HG03025 (cell line): ENCODE data around the gene CDK15.
"Not testable (repeated sequence)": the region's sequence is repeated elsewhere in the genome, so short reads cannot be mapped to it uniquely, and the experiment has no call there.

Source experiments
- ATAC-seq: cut with Tn5 transposase; IDR thresholded peaks from one replicate; pipeline ENCODE4 v1.9.1; 2021; ENCODE audit warnings: mild to moderate bottlenecking, moderate library complexity; ENCODE audit not compliant: unreplicated experiment, low FRiP score

Gene CDK15

GRCh38 chr2:201824212-201824611 lies 17.9 kb downstream of the CDK15 start:
- ATAC-seq: no peak

GRCh38 chr2:201827621-201828020 lies 21.3 kb downstream of the CDK15 start:
- no peak for ATAC-seq

- no peak for ATAC-seq
Observed at GRCh38 chr2:201828220-201828619, 21.9 kb downstream of the CDK15 start.

GRCh38 chr2:201830666-201831065 lies 24.3 kb downstream of the CDK15 start:
- no peak for ATAC-seq

GRCh38 chr2:201831469-201831868 lies 25.1 kb downstream of the CDK15 start:
- ATAC-seq: no peak

- no peak for ATAC-seq
Observed at GRCh38 chr2:201833781-201834180, 27.4 kb downstream of the CDK15 start.

GRCh38 chr2:201835066-201835465 lies 28.7 kb downstream of the CDK15 start:
- no peak for ATAC-seq

GRCh38 chr2:201837391-201837790 lies 31.1 kb downstream of the CDK15 start:
- no peak for ATAC-seq

- ATAC-seq: no peak
Observed at GRCh38 chr2:201837824-201838431, 31.6 kb downstream of the CDK15 start.

GRCh38 chr2:201839727-201840126 lies 33.4 kb downstream of the CDK15 start:
- no peak for ATAC-seq

- no peak for ATAC-seq
Observed at GRCh38 chr2:201840726-201841125, 34.4 kb downstream of the CDK15 start.

- ATAC-seq: no peak
Observed at GRCh38 chr2:201842131-201842860, 36.0 kb downstream of the CDK15 start.

GRCh38 chr2:201844922-201845321 lies 38.6 kb downstream of the CDK15 start:
- not testable (repeated sequence) for ATAC-seq

- ATAC-seq: no peak
Observed at GRCh38 chr2:201847481-201847880, 41.1 kb downstream of the CDK15 start.

- ATAC-seq: no peak
Observed at GRCh38 chr2:201852462-201852861, 46.1 kb downstream of the CDK15 start.

- ATAC-seq: no peak
Observed at GRCh38 chr2:201852878-201853415, 46.6 kb downstream of the CDK15 start.

GRCh38 chr2:201854221-201854801 lies 48.0 kb downstream of the CDK15 start:
- ATAC-seq: no peak

- ATAC-seq: no peak
Observed at GRCh38 chr2:201854841-201855240, 48.5 kb downstream of the CDK15 start.

- no peak for ATAC-seq
Observed at GRCh38 chr2:201855356-201855755, 49.0 kb downstream of the CDK15 start.

- ATAC-seq: no peak
Observed at GRCh38 chr2:201857326-201857725, 51.0 kb downstream of the CDK15 start.

- no peak for ATAC-seq
Observed at GRCh38 chr2:201858281-201859184, 52.2 kb downstream of the CDK15 start.
